GM12878 (cell line): ENCODE data around the gene SCTR.

Experiments used
- CHD4 ChIP-seq: fragments of 200-600 bp; sonication (generic); IDR thresholded peaks from 2 replicates; pipeline ENCODE4 v1.6.1; 2016; ENCODE audit warnings: mild to moderate bottlenecking
- CTCF ChIP-seq, 3 experiments: IDR thresholded peaks in 2 of 3; conservative IDR thresholded peaks in 1 of 3; 2 replicates each; pipeline ENCODE4 v1.5.1; 2011; ENCODE audit warnings: low read depth in 3 of 3, low read length in 3 of 3, mild to moderate bottlenecking in 3 of 3, control low read depth in 2 of 3, moderate library complexity in 2 of 3, inconsistent platforms in 1 of 3, mixed read lengths in 1 of 3; ENCODE audit not compliant: control insufficient read depth in 2 of 3, insufficient read depth in 1 of 3; ENCODE audit errors: extremely low read depth in 1 of 3
- ETV6 ChIP-seq, 2 experiments: fragments of 450-650 bp in 1 of 2; IDR thresholded peaks in 1 of 2; conservative IDR thresholded peaks in 1 of 2; 2 replicates each; pipeline ENCODE4 v1.6.1; 2014; ENCODE audit warnings: antibody characterized with exemption in 1 of 2, borderline replicate concordance in 1 of 2, low read depth in 1 of 2, mild to moderate bottlenecking in 1 of 2, moderate library complexity in 1 of 2
- EZH2 ChIP-seq: IDR thresholded peaks from 2 replicates; pipeline ENCODE4 v1.6.1; 2012; ENCODE audit warnings: low read depth, mild to moderate bottlenecking, control low read depth, inconsistent platforms, low read length, borderline replicate concordance; ENCODE audit not compliant: control insufficient read depth
- POLR2AphosphoS5 ChIP-seq: IDR thresholded peaks from 2 replicates; pipeline ENCODE4 v1.6.1; 2011; ENCODE audit warnings: mild to moderate bottlenecking, low read length, inconsistent platforms
- ZNF24 ChIP-seq: fragments of 450-650 bp; IDR thresholded peaks from 2 replicates; pipeline ENCODE4 v1.6.1; 2017; ENCODE audit warnings: antibody characterized with exemption, mild to moderate bottlenecking
- TF ChIP-seq, protein P1 (sequence below): IDR thresholded peaks from 2 replicates; pipeline ENCODE4 v1.6.1; 2011; ENCODE audit warnings: low read depth, low read length, improper control_type of control experiment, borderline replicate concordance

GRCh38 chr2:119421304-119421703 is 103.0 kb downstream of the SCTR start:
- no peak for TF ChIP-seq CTCF (IDR thresholded peaks at IDR 0.05 in 2 of 3, conservative IDR thresholded peaks at IDR 0.05 in 1 of 3; ENCODE audit: control insufficient read depth in 2 of 3, extremely low read depth in 1 of 3, insufficient read depth in 1 of 3, low read depth in 3 of 3, low read length in 3 of 3)
- no peak for TF ChIP-seq ETV6 (conservative IDR thresholded peaks at IDR 0.05 in 1 of 2, IDR thresholded peaks at IDR 0.05 in 1 of 2; ENCODE audit: borderline replicate concordance in 1 of 2, low read depth in 1 of 2)
- no peak for TF ChIP-seq POLR2AphosphoS5
- no peak for TF ChIP-seq EZH2
- TF ChIP-seq CHD4 = no peak
- no peak for TF ChIP-seq ZNF24
- TF ChIP-seq, protein P1, sequence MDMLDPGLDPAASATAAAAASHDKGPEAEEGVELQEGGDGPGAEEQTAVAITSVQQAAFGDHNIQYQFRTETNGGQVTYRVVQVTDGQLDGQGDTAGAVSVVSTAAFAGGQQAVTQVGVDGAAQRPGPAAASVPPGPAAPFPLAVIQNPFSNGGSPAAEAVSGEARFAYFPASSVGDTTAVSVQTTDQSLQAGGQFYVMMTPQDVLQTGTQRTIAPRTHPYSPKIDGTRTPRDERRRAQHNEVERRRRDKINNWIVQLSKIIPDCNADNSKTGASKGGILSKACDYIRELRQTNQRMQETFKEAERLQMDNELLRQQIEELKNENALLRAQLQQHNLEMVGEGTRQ = no peak
